ENCODE data around the gene SCYGR4. TPM values are rescaled to one million over a fixed set of nuclear protein-coding genes. Genes with fewer than 3 reads are reported as not detected.

Gene SCYGR4
- total RNA-seq, 1 donor from 2014 or later = not detected

GRCh38 chr2:227654426-227654825 lies 37.1 kb downstream of the SCYGR4 start:
- TF ChIP-seq CTCF (conservative IDR thresholded peaks at IDR 0.05) = no peak
- Mint-ChIP-seq H3K9me3 (no peaks in the 10 kb centered on the region), H3K27me3 (ENCODE audit: low read depth) (peaks cover 6% of the 10 kb centered on the region), H3K4me1 (no peaks in the 10 kb centered on the region), H3K36me3 (ENCODE audit: low read depth) (no peaks in the 10 kb centered on the region), H3K27ac (ENCODE audit: unreplicated experiment) (no peak overlapping the region), H3K4me3 (no peak overlapping the region)
- no peak for DNase-seq (ENCODE audit: low read depth, low spot score)

DNA sequence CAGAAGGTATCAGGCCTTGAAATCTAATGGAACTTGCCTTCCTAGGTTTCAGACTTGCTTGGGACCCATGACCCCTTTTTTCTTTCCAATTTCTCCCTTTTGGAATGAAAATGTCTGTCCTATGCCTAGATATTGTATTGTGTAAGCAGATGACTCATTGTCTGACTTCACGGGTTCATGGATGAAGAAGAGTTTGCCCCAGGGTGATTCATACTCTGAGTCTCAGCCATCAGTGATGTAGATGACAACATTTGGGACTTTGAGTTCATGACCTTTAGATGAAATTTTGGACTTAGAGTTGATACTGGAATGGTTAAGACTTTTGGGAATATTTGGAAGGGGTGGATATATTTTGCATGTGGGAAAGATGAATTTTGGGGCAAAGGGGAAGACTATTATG lies 38.2 kb downstream of the SCYGR4 start:
- H3K27me3 Mint-ChIP-seq (ENCODE audit: low read depth) = peaks cover 4% of the 10 kb centered on the region
- TF ChIP-seq CTCF (conservative IDR thresholded peaks at IDR 0.05) = no peak
- no peak for DNase-seq (ENCODE audit: low read depth, low spot score)
- no peaks in the 10 kb centered on the region for H3K9me3 Mint-ChIP-seq
- no peak overlapping the region for H3K4me3 Mint-ChIP-seq
- H3K4me1 Mint-ChIP-seq = no peaks in the 10 kb centered on the region
- no peaks in the 10 kb centered on the region for H3K36me3 Mint-ChIP-seq (ENCODE audit: low read depth)
- no peak overlapping the region for H3K27ac Mint-ChIP-seq (ENCODE audit: unreplicated experiment)

DNA sequence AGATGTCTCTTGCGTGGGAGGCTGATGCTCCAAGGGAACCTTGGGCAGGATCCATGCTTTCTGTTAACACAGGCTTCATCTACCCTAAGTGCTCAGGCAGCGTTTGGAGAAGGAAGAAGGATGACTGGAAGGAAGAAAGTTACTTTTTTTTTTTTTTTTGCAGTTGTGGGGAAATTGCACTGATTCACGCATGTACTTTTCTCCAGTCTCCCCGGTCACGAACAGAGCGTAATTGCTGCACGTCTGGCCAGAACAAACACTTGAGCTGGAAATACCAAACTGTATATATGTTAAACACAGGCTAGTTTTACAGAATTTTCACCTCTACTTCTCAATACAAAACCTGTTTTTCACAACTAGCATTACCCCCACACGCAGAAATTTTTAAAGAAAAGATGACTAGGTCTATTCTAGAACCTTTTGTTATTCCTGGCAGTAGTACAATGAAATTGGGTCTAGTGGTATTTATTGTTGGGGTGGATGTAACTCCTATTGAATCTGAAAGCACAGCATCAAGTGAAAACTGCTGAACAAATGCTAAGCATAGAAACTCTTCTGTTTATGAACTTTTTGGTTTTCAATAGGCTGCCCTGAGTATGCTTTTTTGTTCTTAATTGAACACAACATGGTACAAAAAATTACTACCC lies 40.0 kb downstream of the SCYGR4 start:
- no peak overlapping the region for H3K4me3 Mint-ChIP-seq

GRCh38 chr2:227661025-227661649 lies 43.8 kb downstream of the SCYGR4 start:
- Mint-ChIP-seq H3K36me3 (ENCODE audit: low read depth) (no peaks in the 10 kb centered on the region), H3K9me3 (no peaks in the 10 kb centered on the region), H3K27me3 (ENCODE audit: low read depth) (peaks cover 2% of the 10 kb centered on the region), H3K4me1 (peaks cover 5% of the 10 kb centered on the region), H3K27ac (ENCODE audit: unreplicated experiment) (no peak overlapping the region), H3K4me3 (no peak overlapping the region)
- DNase-seq (ENCODE audit: low read depth, low spot score) = no peak
- no peak for TF ChIP-seq CTCF (conservative IDR thresholded peaks at IDR 0.05)

More for the DNA sequence above, 40.0 kb downstream of the SCYGR4 start:
- Mint-ChIP-seq H3K4me1 (peaks cover 5% of the 10 kb centered on the region), H3K27ac (ENCODE audit: unreplicated experiment) (no peak overlapping the region), H3K9me3 (no peaks in the 10 kb centered on the region), H3K36me3 (ENCODE audit: low read depth) (no peaks in the 10 kb centered on the region), H3K27me3 (ENCODE audit: low read depth) (peaks cover 2% of the 10 kb centered on the region)
- no peak for TF ChIP-seq CTCF (conservative IDR thresholded peaks at IDR 0.05)
- no peak for DNase-seq (ENCODE audit: low read depth, low spot score)

- Mint-ChIP-seq H3K36me3 (ENCODE audit: low read depth) (no peaks in the 10 kb centered on the region), H3K27ac (ENCODE audit: unreplicated experiment) (no peak overlapping the region), H3K4me1 (peaks cover 5% of the 10 kb centered on the region), H3K9me3 (no peaks in the 10 kb centered on the region), H3K4me3 (no peak overlapping the region), H3K27me3 (ENCODE audit: low read depth) (peaks cover 2% of the 10 kb centered on the region)
- no peak for TF ChIP-seq CTCF (conservative IDR thresholded peaks at IDR 0.05)
- DNase-seq (ENCODE audit: low read depth, low spot score) = no peak
These were observed 44.5 kb downstream of the SCYGR4 start for GRCh38 chr2:227661827-227662226.

Measured in neural crest cell (in vitro differentiated cells).